Pons (tissue), 1 donor: Measurements from ENCODE around the gene BET1L.

Experiments used
- DNase-seq: peaks from one replicate; pipeline ENCODE4 v3.0.0-alpha.2; 2016; ENCODE audit warnings: low spot score

The BET1L gene

GRCh38 chr11:210122-210802 lies 3.1 kb upstream of the BET1L start:
- DNase-seq = no peak

- DNase-seq = no peak
Observed at GRCh38 chr11:209275-210121, 2.3 kb upstream of the BET1L start.

- DNase-seq = no peak
Observed at GRCh38 chr11:208917-209260, 1.7 kb upstream of the BET1L start.

- DNase-seq = peak; percentile 56
Observed at GRCh38 chr11:208181-208916, 1.1 kb upstream of the BET1L start.

GRCh38 chr11:207863-208180 lies 623 bp upstream of the BET1L start:
- DNase-seq = peak; percentile 52

- DNase-seq = no peak
Observed at GRCh38 chr11:206526-207207, 532 bp downstream of the BET1L start.

GRCh38 chr11:206002-206384 lies 1.2 kb downstream of the BET1L start:
- DNase-seq = no peak

GRCh38 chr11:205221-206001 lies 1.8 kb downstream of the BET1L start:
- no peak for DNase-seq

GRCh38 chr11:204587-205109 lies 2.6 kb downstream of the BET1L start:
- DNase-seq = no peak

- no peak for DNase-seq
Observed at GRCh38 chr11:203945-204586, 3.1 kb downstream of the BET1L start.

GRCh38 chr11:203056-203944 lies 3.9 kb downstream of the BET1L start:
- DNase-seq = no peak

GRCh38 chr11:202490-202889 lies 4.7 kb downstream of the BET1L start:
- DNase-seq = no peak

- no peak for DNase-seq
Observed at GRCh38 chr11:201966-202365, 5.2 kb downstream of the BET1L start.

- DNase-seq = no peak
Observed at GRCh38 chr11:200224-201003, 6.8 kb downstream of the BET1L start.

GRCh38 chr11:199782-200181 lies 7.4 kb downstream of the BET1L start:
- DNase-seq = no peak

GRCh38 chr11:199004-199581 lies 8.1 kb downstream of the BET1L start:
- DNase-seq = no peak

GRCh38 chr11:198236-198806 lies 8.9 kb downstream of the BET1L start:
- DNase-seq = no peak

- DNase-seq = no peak
Observed at GRCh38 chr11:197741-198235, 9.4 kb downstream of the BET1L start.
